HS-5 (cell line): ENCODE measurements around the gene TMEM218.

Experiments used
- DNase-seq: peaks from one replicate; pipeline ENCODE4 v3.0.0-alpha.2; 2012; ENCODE audit warnings: low read depth

Gene TMEM218

GRCh38 chr11:125129316-125129993 lies 18.0 kb upstream of the TMEM218 start:
- no peak for DNase-seq

GRCh38 chr11:125128450-125128849 lies 17.0 kb upstream of the TMEM218 start:
- peak; percentile 20 for DNase-seq

- DNase-seq: no peak
Observed at GRCh38 chr11:125124618-125124992, 13.2 kb upstream of the TMEM218 start.

GRCh38 chr11:125123947-125124617 lies 12.7 kb upstream of the TMEM218 start:
- DNase-seq: peak; percentile 15

- DNase-seq: no peak
Observed at GRCh38 chr11:125123194-125123946, 11.9 kb upstream of the TMEM218 start.

GRCh38 chr11:125117429-125117828 lies 6.0 kb upstream of the TMEM218 start:
- DNase-seq: no peak

- DNase-seq: no peak
Observed at GRCh38 chr11:125114518-125114917, 3.1 kb upstream of the TMEM218 start.

GRCh38 chr11:125112208-125112604 lies 780 bp upstream of the TMEM218 start:
- DNase-seq: no peak

GRCh38 chr11:125111001-125111342 lies 454 bp downstream of the TMEM218 start:
- DNase-seq: no peak

GRCh38 chr11:125110506-125110905 lies 920 bp downstream of the TMEM218 start:
- no peak for DNase-seq

GRCh38 chr11:125108469-125108868 lies 3.0 kb downstream of the TMEM218 start:
- DNase-seq: no peak

GRCh38 chr11:125105926-125106325 lies 5.5 kb downstream of the TMEM218 start:
- no peak for DNase-seq

- DNase-seq: no peak
Observed at GRCh38 chr11:125102510-125102909, 8.9 kb downstream of the TMEM218 start.

- DNase-seq: no peak
Observed at GRCh38 chr11:125102025-125102424, 9.4 kb downstream of the TMEM218 start.

GRCh38 chr11:125101596-125101995 lies 9.8 kb downstream of the TMEM218 start:
- no peak for DNase-seq

GRCh38 chr11:125100136-125100535 lies 11.3 kb downstream of the TMEM218 start:
- DNase-seq: no peak

GRCh38 chr11:125094731-125095130 lies 16.7 kb downstream of the TMEM218 start:
- no peak for DNase-seq

GRCh38 chr11:125093502-125093901 lies 17.9 kb downstream of the TMEM218 start:
- no peak for DNase-seq

GRCh38 chr11:125092669-125093068 lies 18.8 kb downstream of the TMEM218 start:
- no peak for DNase-seq

- no peak for DNase-seq
Observed at GRCh38 chr11:125091877-125092664, 19.4 kb downstream of the TMEM218 start.

- peak; percentile 65 for DNase-seq
Observed at GRCh38 chr11:125091247-125091876, 20.1 kb downstream of the TMEM218 start.

- DNase-seq: no peak
Observed at GRCh38 chr11:125090816-125091215, 20.6 kb downstream of the TMEM218 start.
